ENCODE results near the gene PMEL. TPM values are rescaled to one million over a fixed set of nuclear protein-coding genes. Genes with fewer than 3 reads are reported as not detected.
"Not testable (repeated sequence)": the region's sequence is repeated elsewhere in the genome, so short reads cannot be mapped to it uniquely, and the experiment has no call there.

PMEL gene
- total RNA-seq, 2 donors from 2014 or later: 3.4 to 3.8 TPM

GRCh38 chr12:55991110-55991509, 25.3 kb upstream of the PMEL start:
- H3K27me3 ChIP-seq: no peaks in the 10 kb centered on the region
- intact Hi-C loops (cut with DNase I): loop anchor here (5.0 kb wide), 1 partner anchor 46 kb away; no protein-coding TSS in a partner anchor
- no peak overlapping the region for H3K27ac ChIP-seq
- TF ChIP-seq, protein P1, sequence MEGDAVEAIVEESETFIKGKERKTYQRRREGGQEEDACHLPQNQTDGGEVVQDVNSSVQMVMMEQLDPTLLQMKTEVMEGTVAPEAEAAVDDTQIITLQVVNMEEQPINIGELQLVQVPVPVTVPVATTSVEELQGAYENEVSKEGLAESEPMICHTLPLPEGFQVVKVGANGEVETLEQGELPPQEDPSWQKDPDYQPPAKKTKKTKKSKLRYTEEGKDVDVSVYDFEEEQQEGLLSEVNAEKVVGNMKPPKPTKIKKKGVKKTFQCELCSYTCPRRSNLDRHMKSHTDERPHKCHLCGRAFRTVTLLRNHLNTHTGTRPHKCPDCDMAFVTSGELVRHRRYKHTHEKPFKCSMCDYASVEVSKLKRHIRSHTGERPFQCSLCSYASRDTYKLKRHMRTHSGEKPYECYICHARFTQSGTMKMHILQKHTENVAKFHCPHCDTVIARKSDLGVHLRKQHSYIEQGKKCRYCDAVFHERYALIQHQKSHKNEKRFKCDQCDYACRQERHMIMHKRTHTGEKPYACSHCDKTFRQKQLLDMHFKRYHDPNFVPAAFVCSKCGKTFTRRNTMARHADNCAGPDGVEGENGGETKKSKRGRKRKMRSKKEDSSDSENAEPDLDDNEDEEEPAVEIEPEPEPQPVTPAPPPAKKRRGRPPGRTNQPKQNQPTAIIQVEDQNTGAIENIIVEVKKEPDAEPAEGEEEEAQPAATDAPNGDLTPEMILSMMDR (IDR thresholded peaks at IDR 0.05): no peak
- peaks cover 29% of the 10 kb centered on the region for H3K36me3 ChIP-seq
- H3K9me3 ChIP-seq: no peaks in the 10 kb centered on the region
- no peak overlapping the region for H3K4me3 ChIP-seq
- no peaks in the 10 kb centered on the region for H3K4me1 ChIP-seq
- H3K9ac ChIP-seq (ENCODE audit: low read depth in 2 of 2, low read length in 2 of 2): no peak overlapping the region
- no peak for DNase-seq

- H3K4me3 ChIP-seq; H3K4me1 ChIP-seq; DNase-seq; H3K9ac ChIP-seq (ENCODE audit: low read depth in 2 of 2, low read length in 2 of 2); H3K9me3 ChIP-seq; H3K27ac ChIP-seq; intact Hi-C loops (cut with DNase I); H3K27me3 ChIP-seq: not testable (repeated sequence)
- peaks cover 26% of the 10 kb centered on the region for H3K36me3 ChIP-seq
Measured at GRCh38 chr12:55985976-55986375, 20.1 kb upstream of the PMEL start.

- no peaks in the 10 kb centered on the region for H3K9me3 ChIP-seq
- H3K4me3 ChIP-seq: no peak overlapping the region
- H3K36me3 ChIP-seq: peaks cover 23% of the 10 kb centered on the region
- intact Hi-C loops (cut with DNase I): no loop called here
- DNase-seq: no peak
- H3K27me3 ChIP-seq: no peaks in the 10 kb centered on the region
- no peaks in the 10 kb centered on the region for H3K4me1 ChIP-seq
- TF ChIP-seq, protein P1 (IDR thresholded peaks at IDR 0.05): no peak
- H3K9ac ChIP-seq (ENCODE audit: low read depth in 2 of 2, low read length in 2 of 2): no peak overlapping the region
- H3K27ac ChIP-seq: no peak overlapping the region
Measured at GRCh38 chr12:55985341-55985740, 19.5 kb upstream of the PMEL start.

GRCh38 chr12:55984861-55985260, 19.0 kb upstream of the PMEL start:
- intact Hi-C loops (cut with DNase I): no loop called here
- TF ChIP-seq, protein P1 (IDR thresholded peaks at IDR 0.05): no peak
- DNase-seq: no peak
- H3K27ac ChIP-seq: no peak overlapping the region
- H3K4me3 ChIP-seq: no peak overlapping the region
- H3K27me3 ChIP-seq: no peaks in the 10 kb centered on the region
- H3K9me3 ChIP-seq: no peaks in the 10 kb centered on the region
- H3K4me1 ChIP-seq: no peaks in the 10 kb centered on the region
- H3K36me3 ChIP-seq: peaks cover 23% of the 10 kb centered on the region
- no peak overlapping the region for H3K9ac ChIP-seq (ENCODE audit: low read depth in 2 of 2, low read length in 2 of 2)

- no peak overlapping the region for H3K9ac ChIP-seq (ENCODE audit: low read depth in 2 of 2, low read length in 2 of 2)
- intact Hi-C loops (cut with DNase I): no loop called here
- no peak overlapping the region for H3K27ac ChIP-seq
- no peaks in the 10 kb centered on the region for H3K9me3 ChIP-seq
- no peak overlapping the region for H3K4me3 ChIP-seq
- no peaks in the 10 kb centered on the region for H3K4me1 ChIP-seq
- TF ChIP-seq, protein P1 (IDR thresholded peaks at IDR 0.05): no peak
- no peaks in the 10 kb centered on the region for H3K27me3 ChIP-seq
- DNase-seq: no peak
- peaks cover 23% of the 10 kb centered on the region for H3K36me3 ChIP-seq
Measured at GRCh38 chr12:55983232-55983842, 17.5 kb upstream of the PMEL start.

- TF ChIP-seq, protein P1 (IDR thresholded peaks at IDR 0.05): no peak
- Histone ChIP-seq H3K36me3 (peaks cover 20% of the 10 kb centered on the region), H3K4me1 (peaks cover 3% of the 10 kb centered on the region), H3K27me3 (no peaks in the 10 kb centered on the region), H3K27ac (no peak overlapping the region), H3K9ac (ENCODE audit: low read depth in 2 of 2, low read length in 2 of 2) (no peak overlapping the region), H3K9me3 (no peaks in the 10 kb centered on the region), H3K4me3 (no peak overlapping the region)
- DNase-seq: no peak
- intact Hi-C loops (cut with DNase I): no loop called here
Measured at GRCh38 chr12:55982319-55982936, 16.6 kb upstream of the PMEL start.

GRCh38 chr12:55981882-55982281, 16.0 kb upstream of the PMEL start:
- H3K4me1 ChIP-seq; H3K4me3 ChIP-seq; intact Hi-C loops (cut with DNase I); H3K27me3 ChIP-seq; H3K27ac ChIP-seq; H3K9ac ChIP-seq (ENCODE audit: low read depth in 2 of 2, low read length in 2 of 2); H3K9me3 ChIP-seq; DNase-seq: not testable (repeated sequence)
- H3K36me3 ChIP-seq: peaks cover 14% of the 10 kb centered on the region

Data from colonic mucosa (tissue), 4 donors.